Lung (tissue), 12 donors: ENCODE measurements around the gene ADCY2. TPM values are rescaled to one million over a fixed set of nuclear protein-coding genes. Genes with fewer than 3 reads are reported as not detected.

Experiments used
- ATAC-seq: fragments of 200-7000 bp; cut with Tn5 transposase; one replicate; pipeline ENCODE4 v1.9.1; 2020; ENCODE audit warnings: moderate number of reproducible peaks; ENCODE audit not compliant: insufficient read depth, low FRiP score
- DNase-seq, 3 donors: peaks; one replicate each; pipeline ENCODE4 v3.0.0-alpha.2; 2013 to 2017
- H3K27ac ChIP-seq, 2 donors: one replicate each; pipeline ENCODE4 v1.5.1; 2013; ENCODE audit warnings: mild to moderate bottlenecking in 2 of 2, moderate library complexity in 2 of 2, control low read depth in 1 of 2, inconsistent platforms in 1 of 2, low read depth in 1 of 2, low read length in 1 of 2
- H3K27me3 ChIP-seq, 3 donors: one replicate each; pipeline ENCODE4 v1.5.1; 2013; ENCODE audit warnings: low read length in 2 of 3; ENCODE audit not compliant: control insufficient read depth in 3 of 3, insufficient read depth in 3 of 3
- H3K36me3 ChIP-seq, 4 donors: one replicate each; pipeline ENCODE4 v1.5.1; 2013; ENCODE audit warnings: low read length in 4 of 4, mild to moderate bottlenecking in 1 of 4, moderate library complexity in 1 of 4; ENCODE audit not compliant: control insufficient read depth in 4 of 4, insufficient read depth in 4 of 4
- H3K4me1 ChIP-seq, 5 donors: one replicate each; pipeline ENCODE4 v1.5.1; 2013; ENCODE audit warnings: low read length in 5 of 5, mild to moderate bottlenecking in 2 of 5, moderate library complexity in 1 of 5; ENCODE audit not compliant: control insufficient read depth in 5 of 5, insufficient read depth in 5 of 5
- H3K4me3 ChIP-seq: one replicate; pipeline ENCODE4 v1.5.1; 2013; ENCODE audit warnings: mild to moderate bottlenecking, control low read depth, moderate library complexity
- H3K9ac ChIP-seq, 2 donors: one replicate each; pipeline ENCODE4 v1.5.1; 2013; ENCODE audit warnings: low read length in 2 of 2, control low read depth in 1 of 2; ENCODE audit not compliant: insufficient read depth in 1 of 2
- H3K9me3 ChIP-seq, 4 donors: one replicate each; pipeline ENCODE4 v1.5.1; 2013; ENCODE audit warnings: low read length in 3 of 4, mild to moderate bottlenecking in 1 of 4, moderate library complexity in 1 of 4; ENCODE audit not compliant: control insufficient read depth in 4 of 4, insufficient read depth in 3 of 4
- CTCF ChIP-seq: IDR thresholded peaks from 2 replicates; pipeline ENCODE4 v1.5.1; 2012; ENCODE audit warnings: mild to moderate bottlenecking; ENCODE audit errors: control extremely low read depth, extremely low read depth
- WGBS, 2 donors: extraction: QIAGEN DNeasy Blood & Tissue Kit; methylation state at CpG; one replicate each; pipeline ENCODE4 v1.1.7; 2013; 5-methylcytosine and 5-hydroxymethylcytosine counted together
- polyA plus RNA-seq, 2 donors: library from polyadenylated mRNA; stranded (reverse); fragments of 200-250 nt; gene quantifications; one replicate each; pipeline ENCODE4 v1.2.1, GENCODE V29; 2013
- total RNA-seq, 2 donors: library from RNA; depleted of rRNA in 1 of 2; stranded (reverse); fragments of >200 nt in 1 of 2; gene quantifications; one replicate each; pipeline ENCODE4 v1.2.1, GENCODE V29; 2014 to 2021
- donor health status: control.
- donor health status: control.
- donor health status: Bipolar disorder and iron deficiency.
- donor health status: healthy.
- donor health status: DM: yes; HTN: yes; CAD: no.

Gene ADCY2
- total and polyA plus RNA-seq, 4 donors = 0.10 to 3.5 (median 0.84) TPM

GRCh38 chr5:7747728-7748127, 351.8 kb downstream of the ADCY2 start:
- peak; percentile 14 for ATAC-seq
- Histone ChIP-seq H3K36me3 (no peaks in the 10 kb centered on the region), H3K9me3 (peaks cover 0 to 2% (median 0%) of the 10 kb centered on the region in 4 donors), H3K27ac (no peak overlapping the region), H3K27me3 (no peaks in the 10 kb centered on the region), H3K4me1 (peaks cover 0 to 12% (median 0%) of the 10 kb centered on the region in 5 donors), H3K9ac (no peak overlapping the region), H3K4me3 (no peak overlapping the region)
- TF ChIP-seq CTCF = no peak
- 59 to 82% methylated on average over 6 of the region's 6 CpGs for WGBS, 2 donors
- DNase-seq = no peak

- H3K9me3 ChIP-seq = peaks cover 0 to 2% (median 0%) of the 10 kb centered on the region in 4 donors
- H3K9ac ChIP-seq = no peak overlapping the region
- WGBS, 2 donors = 86 to 88% methylated on average over 7 of the region's 7 CpGs
- H3K27me3 ChIP-seq = no peaks in the 10 kb centered on the region
- DNase-seq (no peak), ATAC-seq (no peak)
- peaks cover 0 to 12% (median 0%) of the 10 kb centered on the region in 5 donors for H3K4me1 ChIP-seq
- no peak overlapping the region for H3K4me3 ChIP-seq
- H3K27ac ChIP-seq = no peak overlapping the region
- no peaks in the 10 kb centered on the region for H3K36me3 ChIP-seq
- TF ChIP-seq CTCF = no peak
These were observed 353.7 kb downstream of the ADCY2 start for GRCh38 chr5:7749626-7750025.

- TF ChIP-seq CTCF = no peak
- H3K9me3 ChIP-seq = peaks cover 0 to 3% (median 0%) of the 10 kb centered on the region in 4 donors
- WGBS, 2 donors = 78% methylated on average over 5 of the region's 5 CpGs
- no peak overlapping the region for H3K9ac ChIP-seq
- DNase-seq (no peak), ATAC-seq (no peak)
- H3K4me1 ChIP-seq = peaks cover 0 to 7% (median 0%) of the 10 kb centered on the region in 5 donors
- H3K36me3 ChIP-seq = no peaks in the 10 kb centered on the region
- no peak overlapping the region for H3K27ac ChIP-seq
- H3K27me3 ChIP-seq = no peaks in the 10 kb centered on the region
- no peak overlapping the region for H3K4me3 ChIP-seq
These were observed 355.9 kb downstream of the ADCY2 start for GRCh38 chr5:7751874-7752273.

- no peak overlapping the region for H3K27ac ChIP-seq
- no peaks in the 10 kb centered on the region for H3K27me3 ChIP-seq
- ATAC-seq = no peak
- H3K9ac ChIP-seq = no peak overlapping the region
- no peak overlapping the region for H3K4me3 ChIP-seq
- no peak for TF ChIP-seq CTCF
- 41 to 43% methylated on average over 3 of the region's 3 CpGs for WGBS, 2 donors
- no peak for DNase-seq
- H3K36me3 ChIP-seq = no peaks in the 10 kb centered on the region
- peaks cover 0 to 4% (median 0%) of the 10 kb centered on the region in 5 donors for H3K4me1 ChIP-seq
- H3K9me3 ChIP-seq = peaks cover 0 to 3% (median 0%) of the 10 kb centered on the region in 4 donors
These were observed 357.2 kb downstream of the ADCY2 start for GRCh38 chr5:7753181-7753580.
